CD4-positive, alpha-beta T cell treated with Interleukin-15 for 1 hour (primary cell): ENCODE data around the gene XXYLT1.
"Not testable (repeated sequence)": the region's sequence is repeated elsewhere in the genome, so short reads cannot be mapped to it uniquely, and the experiment has no call there.

ENCODE experiments used
- DNase-seq: peaks from one replicate; pipeline ENCODE4 v3.0.0-alpha.2; 2020

Gene XXYLT1

GRCh38 chr3:195204360-195205163, 66.4 kb downstream of the XXYLT1 start:
- DNase-seq = no peak

- no peak for DNase-seq
Observed at GRCh38 chr3:195203606-195204005, 67.4 kb downstream of the XXYLT1 start.

- DNase-seq = no peak
Observed at GRCh38 chr3:195201295-195201694, 69.7 kb downstream of the XXYLT1 start.

GRCh38 chr3:195200010-195200822, 70.7 kb downstream of the XXYLT1 start:
- no peak for DNase-seq

- DNase-seq = no peak
Observed at GRCh38 chr3:195198426-195199346, 72.3 kb downstream of the XXYLT1 start.

- DNase-seq = no peak
Observed at GRCh38 chr3:195197765-195198425, 73.1 kb downstream of the XXYLT1 start.

GRCh38 chr3:195196266-195196665, 74.7 kb downstream of the XXYLT1 start:
- no peak for DNase-seq

GRCh38 chr3:195195321-195196209, 75.4 kb downstream of the XXYLT1 start:
- no peak for DNase-seq

GRCh38 chr3:195194559-195195206, 76.3 kb downstream of the XXYLT1 start:
- no peak for DNase-seq

GRCh38 chr3:195191580-195191979, 79.4 kb downstream of the XXYLT1 start:
- DNase-seq = no peak

GRCh38 chr3:195189821-195190220, 81.1 kb downstream of the XXYLT1 start:
- DNase-seq = no peak

GRCh38 chr3:195188426-195188927, 82.5 kb downstream of the XXYLT1 start:
- DNase-seq = no peak

- no peak for DNase-seq
Observed at GRCh38 chr3:195187609-195188425, 83.1 kb downstream of the XXYLT1 start.

- DNase-seq = not testable (repeated sequence)
Observed at GRCh38 chr3:195186710-195187047, 84.3 kb downstream of the XXYLT1 start.

- DNase-seq = no peak
Observed at GRCh38 chr3:195186041-195186709, 84.8 kb downstream of the XXYLT1 start.

GRCh38 chr3:195185583-195185982, 85.4 kb downstream of the XXYLT1 start:
- no peak for DNase-seq

GRCh38 chr3:195184716-195185421, 86.1 kb downstream of the XXYLT1 start:
- DNase-seq = no peak

GRCh38 chr3:195183071-195183776, 87.7 kb downstream of the XXYLT1 start:
- no peak for DNase-seq
